Activated CD4-positive, CD25-positive, alpha-beta regulatory T cell treated with anti-CD3 and anti-CD28 coated beads, Interleukin-2, amount 50 U/mL, for 24 hours (primary cell): ENCODE data around the gene SLC35C1.
"Not testable (repeated sequence)": the region's sequence is repeated elsewhere in the genome, so short reads cannot be mapped to it uniquely, and the experiment has no call there.

Source experiments
- ATAC-seq, 2 donors: fragments of 150-1000 bp; cut with Tn5 transposase; one replicate each; pipeline ENCODE4 v1.10.0; 2021; ENCODE audit warnings: mild to moderate bottlenecking in 1 of 2, moderate library complexity in 1 of 2

SLC35C1 gene

GRCh38 chr11:45811571-45812290 lies 6.8 kb downstream of the SLC35C1 start:
- ATAC-seq = no peak

DNA sequence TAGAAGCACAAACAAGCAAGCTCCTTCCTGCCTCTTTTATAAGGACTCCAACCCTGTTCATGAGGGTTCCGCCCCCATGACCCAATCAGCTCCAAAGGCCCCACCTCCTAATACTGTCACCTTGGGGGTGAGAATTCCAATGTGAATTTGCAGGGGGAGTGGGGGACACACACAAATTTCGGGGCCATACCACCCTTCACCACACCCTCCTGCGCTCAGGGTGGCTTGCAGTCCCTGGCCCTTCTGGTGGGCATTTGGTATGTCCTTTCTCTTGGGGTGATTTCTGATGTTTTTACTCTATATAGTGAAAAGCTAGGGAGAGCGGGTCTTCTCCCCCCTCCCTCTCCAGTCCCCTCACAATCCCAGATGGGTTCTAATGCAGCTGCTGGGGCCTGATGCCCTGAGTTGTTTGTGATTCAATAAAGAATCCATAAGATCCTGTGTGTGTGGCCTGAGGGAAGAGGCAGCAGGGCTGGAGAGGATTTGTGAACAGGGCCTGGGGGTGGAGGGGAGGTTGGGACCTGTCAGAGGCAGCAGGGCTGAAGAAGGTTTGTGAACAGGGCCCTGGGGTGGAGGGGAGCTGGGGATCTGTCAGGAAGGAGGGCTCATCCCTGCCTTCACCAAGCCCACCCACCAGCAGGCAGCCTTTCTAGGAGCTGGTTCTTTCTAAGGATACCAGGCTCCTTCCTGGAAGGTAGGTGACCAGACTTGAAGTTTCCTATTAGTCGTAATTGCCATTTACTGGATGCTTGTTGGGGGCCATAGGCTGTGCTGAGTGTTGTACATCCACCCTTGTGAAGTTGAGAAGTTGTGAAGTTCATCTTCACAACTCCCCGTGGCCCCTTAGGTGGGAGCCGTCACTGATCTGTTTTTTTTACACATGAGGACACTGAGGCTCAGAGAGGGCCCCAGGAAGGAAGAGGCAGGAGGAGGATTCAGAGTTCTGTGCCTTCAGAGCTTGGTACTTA lies 7.9 kb downstream of the SLC35C1 start:
- ATAC-seq = no peak

DNA sequence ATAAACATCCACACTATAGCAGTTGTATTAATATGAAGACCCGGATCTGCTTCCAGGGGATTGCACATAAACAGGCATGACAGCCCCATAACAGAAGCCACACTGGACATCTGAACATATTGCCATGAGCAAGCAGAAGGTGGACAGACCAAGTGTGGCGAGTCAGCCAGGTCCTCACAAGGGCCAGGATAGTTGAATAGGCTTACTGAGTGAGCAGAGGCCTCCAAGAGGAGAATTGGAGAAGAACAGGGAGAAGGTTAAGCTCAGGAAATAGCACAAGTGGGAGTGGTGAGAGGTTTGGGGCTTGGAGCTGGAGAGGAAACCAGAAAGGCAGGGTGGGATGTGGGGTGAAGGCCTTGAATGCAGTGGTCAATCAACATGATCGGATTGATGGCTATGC lies 10.8 kb downstream of the SLC35C1 start:
- no peak for ATAC-seq

DNA sequence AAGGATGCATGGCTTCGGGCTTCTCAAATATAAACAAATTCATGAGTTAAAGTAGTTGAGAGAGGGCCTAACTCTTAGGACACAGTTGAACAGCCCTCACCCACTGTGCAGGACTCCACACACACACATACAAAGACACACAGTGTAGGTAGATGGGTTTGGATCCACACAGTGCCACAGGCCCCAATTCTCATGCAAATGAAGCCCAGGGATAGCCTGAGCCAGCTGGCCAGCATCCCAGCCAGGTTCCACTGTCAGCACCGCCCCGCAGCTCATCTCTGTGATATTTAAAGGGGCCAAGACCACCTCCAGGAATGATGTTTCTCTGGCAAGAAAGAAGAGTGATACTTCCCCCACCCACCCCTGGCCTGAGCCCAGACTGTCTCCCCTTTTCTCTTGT lies 11.7 kb downstream of the SLC35C1 start:
- no peak for ATAC-seq

DNA sequence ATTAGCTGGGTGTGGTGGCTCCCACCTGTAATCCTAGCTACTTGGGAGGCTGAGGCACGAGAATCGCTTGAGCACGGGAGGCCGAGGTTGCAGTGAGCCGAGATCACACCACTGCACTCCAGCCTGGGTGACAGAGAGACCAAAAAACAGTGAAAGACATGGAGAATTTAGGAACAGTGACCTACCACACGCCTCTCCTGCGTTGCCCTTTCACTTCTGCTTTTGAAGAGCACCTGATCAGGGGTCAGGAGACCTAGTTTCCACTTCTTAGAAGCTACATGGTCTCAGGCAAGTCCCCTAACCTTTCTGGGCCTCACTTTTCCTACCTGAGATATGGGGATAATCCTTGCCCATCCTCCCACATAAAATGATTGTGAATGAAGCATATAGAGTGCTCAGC lies 12.2 kb downstream of the SLC35C1 start:
- ATAC-seq = no peak

DNA sequence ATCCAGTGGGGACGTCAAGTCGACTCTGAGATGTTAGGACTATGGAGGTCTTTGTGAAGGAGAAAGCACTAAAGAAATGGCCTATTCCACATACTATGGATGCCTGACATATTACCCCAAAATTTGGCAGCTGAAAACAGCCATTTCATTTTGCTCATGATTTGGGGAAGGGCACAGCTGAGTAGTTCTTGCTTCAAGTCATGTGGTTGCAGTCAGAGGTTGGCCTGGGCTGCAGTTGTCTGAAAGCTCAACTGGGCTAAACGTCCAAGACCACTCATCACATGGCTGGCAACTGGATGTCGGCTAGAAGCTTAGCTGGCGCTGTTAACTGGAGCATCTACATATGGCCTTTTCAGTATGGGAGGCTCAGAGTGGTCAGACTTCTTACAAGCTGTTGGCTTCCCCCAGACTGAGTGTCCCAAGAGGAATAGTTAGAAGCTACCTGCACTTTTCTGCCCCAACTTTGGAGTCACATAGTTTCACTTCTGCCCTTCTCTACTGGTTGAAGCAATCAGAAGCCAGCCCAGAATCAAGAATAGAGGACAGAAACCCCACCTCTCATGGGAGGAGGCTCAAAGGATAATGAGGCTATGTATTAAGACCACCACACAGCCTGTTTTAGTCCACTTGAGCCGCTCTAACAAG lies 14.1 kb downstream of the SLC35C1 start:
- no peak for ATAC-seq

DNA sequence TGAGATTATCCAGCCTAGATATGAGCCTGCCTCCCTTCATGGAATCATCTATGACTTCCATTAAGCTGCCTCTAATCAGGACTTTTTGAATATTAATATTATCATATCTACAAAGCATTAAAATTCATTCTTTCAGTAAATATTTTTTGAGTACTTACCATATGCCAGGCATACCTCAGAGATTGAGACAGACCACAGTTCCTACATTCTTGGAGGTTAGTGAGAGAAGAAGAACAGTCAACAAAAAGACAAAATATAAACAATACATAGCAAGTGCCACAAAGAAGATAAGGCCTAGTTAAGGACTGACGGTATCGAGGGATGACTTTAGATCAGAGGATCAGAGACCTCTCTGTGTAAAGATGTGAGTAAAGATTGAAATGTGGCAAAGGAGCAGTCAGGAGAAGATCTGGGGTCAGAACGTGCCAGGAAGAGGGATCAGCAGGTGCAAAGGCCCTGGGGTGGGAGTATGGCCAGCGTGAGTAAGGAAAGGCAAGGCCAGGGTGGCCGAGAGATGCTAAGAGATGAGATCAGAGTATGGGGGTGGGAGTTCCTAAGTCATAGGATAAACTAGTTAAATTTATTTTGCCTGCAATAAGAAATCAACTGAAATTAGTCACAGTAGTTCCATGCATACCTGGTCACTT lies 15.4 kb downstream of the SLC35C1 start:
- no peak for ATAC-seq

DNA sequence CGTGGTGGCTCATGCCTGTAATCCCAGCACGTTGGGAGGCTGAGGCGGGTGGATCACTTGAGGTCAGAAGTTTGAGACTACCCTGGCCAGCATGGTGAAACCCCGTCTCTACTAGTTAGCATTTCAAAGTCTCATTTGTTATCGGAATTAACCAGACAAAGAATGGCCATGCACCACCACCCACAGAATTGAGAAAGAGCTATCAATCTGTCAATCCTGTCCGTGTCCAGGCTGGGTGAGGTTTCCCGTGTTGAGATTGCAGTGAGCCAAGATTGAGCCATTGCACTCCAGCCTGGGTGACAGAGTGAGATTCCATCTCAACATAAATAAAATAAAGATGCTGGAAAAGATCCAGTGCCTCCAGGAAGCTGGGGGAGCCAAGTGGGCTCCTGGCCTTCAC lies 21.5 kb downstream of the SLC35C1 start:
- not testable (repeated sequence) for ATAC-seq

- no peak for ATAC-seq
Measured at GRCh38 chr11:45827123-45827522, 22.2 kb downstream of the SLC35C1 start.

DNA sequence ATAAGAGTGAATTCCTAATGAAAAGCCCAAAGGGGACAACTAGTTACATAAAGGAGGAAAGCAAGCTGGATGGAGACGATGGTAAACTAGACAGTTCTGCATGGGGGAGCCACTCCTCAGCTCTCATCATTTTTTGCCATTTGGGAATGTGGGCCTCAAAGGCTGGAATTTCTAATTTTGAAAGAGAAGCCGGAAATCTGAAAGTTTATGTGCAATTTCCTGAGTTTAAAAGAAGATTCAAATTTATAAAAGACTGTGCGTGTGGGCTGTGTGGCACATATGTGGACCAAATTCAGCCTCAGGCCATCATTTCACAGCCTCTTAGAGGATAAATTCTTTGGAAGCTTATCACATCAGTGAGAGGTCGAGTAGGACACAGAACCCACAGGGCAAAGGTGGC lies 24.0 kb downstream of the SLC35C1 start:
- ATAC-seq = no peak

DNA sequence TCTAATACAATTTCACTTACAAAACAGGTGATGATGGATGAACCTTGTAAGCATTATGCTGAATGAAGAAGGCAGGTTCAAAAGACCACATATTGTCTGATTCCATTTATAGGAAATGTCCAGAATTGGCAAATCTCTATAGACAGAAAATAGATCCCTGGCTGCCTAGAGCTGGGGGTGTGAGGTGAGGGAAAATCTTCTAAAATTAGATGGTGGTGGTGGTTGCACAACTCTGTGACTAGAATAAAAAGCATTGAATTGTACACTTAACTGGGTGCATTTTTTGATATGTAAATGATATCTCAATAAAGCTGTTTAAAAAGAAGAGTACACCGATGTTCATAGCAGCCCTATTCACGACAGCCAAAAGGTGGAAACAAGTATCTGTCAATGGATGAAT lies 25.6 kb downstream of the SLC35C1 start:
- ATAC-seq = no peak

DNA sequence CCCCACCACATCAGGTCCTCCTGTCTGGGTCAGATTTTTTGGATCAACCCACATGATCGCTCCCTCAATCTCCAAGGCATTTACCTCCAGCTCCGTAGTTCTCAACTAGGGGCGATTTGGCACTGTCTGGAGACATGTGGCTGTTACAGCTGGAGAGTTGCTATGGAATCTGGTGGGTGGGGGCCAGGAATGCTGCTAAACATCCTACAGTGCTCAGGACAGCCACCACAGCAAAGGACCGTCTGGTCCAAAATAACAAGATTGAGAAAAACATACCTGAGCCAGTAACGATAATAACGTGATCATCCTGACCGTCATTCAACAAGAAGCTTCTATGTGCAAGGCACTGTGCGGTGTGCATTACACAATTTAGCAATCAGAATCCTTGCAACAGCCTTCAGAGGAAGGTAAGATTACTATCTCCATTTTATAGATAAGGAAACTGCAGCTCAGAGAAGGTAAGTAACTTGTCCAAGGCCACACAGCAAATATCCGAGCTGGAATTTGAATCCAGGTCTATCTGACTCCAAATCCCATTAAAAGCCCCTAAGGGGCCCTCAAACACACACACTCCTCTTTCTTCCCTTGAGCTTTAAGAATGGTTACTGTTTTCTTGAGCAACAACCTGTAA lies 28.0 kb downstream of the SLC35C1 start:
- no peak for ATAC-seq

- ATAC-seq = no peak
Measured at GRCh38 chr11:45833761-45834160, 28.8 kb downstream of the SLC35C1 start.

DNA sequence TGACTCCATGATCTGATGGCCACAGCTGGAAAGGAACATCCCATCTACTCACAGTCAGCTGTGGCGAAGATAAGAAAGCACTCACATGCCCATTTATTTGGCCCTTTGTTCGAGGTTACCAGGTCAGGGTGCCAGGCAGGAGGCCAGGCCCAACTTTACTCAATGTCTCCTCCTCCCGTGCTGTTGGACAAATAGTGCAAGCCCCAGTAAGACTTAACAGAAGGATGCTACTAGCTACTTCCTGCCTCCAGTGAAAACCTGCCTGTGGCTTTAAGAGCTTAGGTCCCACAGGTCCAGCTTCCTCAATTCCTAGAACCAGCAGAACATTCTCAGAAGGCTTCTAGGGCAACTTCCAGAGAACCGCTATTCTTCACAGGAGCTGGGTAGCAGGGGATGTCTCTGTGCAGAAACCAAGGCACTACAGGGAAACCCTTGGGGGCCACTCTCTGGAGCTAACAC lies 29.4 kb downstream of the SLC35C1 start:
- ATAC-seq = peak; percentile 48 to 51

DNA sequence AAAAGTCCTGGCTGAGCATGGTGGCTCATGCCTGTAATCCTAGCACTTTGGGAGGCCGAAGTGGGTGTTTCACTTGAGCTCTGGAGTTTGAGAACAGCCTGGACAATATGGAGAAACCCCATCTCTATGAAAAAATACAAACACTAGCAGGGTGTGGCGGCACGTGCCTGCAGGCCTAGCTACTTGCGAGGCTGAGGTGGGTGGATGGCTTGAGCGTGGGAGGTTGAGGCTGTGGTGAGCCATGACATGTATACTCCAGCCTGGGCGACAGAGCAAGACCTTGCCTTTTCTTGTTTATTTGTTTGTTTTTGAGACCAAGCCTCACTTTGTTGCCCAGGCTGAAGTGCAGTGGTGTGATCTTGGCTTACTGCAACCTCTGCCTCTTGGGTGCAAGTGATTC lies 34.3 kb downstream of the SLC35C1 start:
- ATAC-seq = no peak

- ATAC-seq = not testable (repeated sequence)
Measured at GRCh38 chr11:45840251-45840650, 35.3 kb downstream of the SLC35C1 start.

DNA sequence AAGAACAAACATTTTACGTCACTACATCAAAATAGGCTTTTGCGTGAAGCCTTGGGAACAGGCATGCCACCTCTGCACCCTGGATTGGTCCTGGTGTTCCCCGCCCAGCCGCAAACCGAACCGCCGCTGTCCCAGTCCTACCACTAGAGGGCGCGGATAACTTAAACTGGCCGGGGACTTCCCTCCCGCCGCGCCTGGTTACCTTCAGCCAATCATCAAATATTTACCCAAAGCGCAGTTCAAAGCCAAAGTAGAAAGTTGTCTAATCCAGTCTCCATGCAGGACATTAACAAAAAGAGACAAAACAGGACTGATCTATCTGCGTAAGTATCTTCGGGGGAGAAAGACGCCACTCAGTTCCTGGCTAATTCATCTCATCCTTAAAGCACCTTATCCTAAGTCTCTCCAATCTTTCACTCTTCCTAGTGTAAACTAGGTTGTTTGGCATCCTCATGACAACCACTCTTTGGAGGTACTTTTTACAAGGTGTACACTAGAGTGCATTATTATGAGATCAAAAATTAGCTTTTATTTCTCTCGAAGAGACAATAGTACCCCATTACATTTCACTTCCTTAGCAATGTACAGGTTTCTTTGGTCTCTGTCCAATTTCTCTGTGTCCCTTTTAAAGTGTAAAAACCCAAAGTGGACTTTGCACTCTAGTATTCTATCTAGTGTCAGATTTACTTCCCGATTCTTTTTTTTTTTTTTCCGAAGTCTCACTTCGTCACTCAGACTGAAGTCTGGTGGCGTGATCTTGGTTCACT lies 38.4 kb downstream of the SLC35C1 start:
- peak; percentile 25 to 27 for ATAC-seq

DNA sequence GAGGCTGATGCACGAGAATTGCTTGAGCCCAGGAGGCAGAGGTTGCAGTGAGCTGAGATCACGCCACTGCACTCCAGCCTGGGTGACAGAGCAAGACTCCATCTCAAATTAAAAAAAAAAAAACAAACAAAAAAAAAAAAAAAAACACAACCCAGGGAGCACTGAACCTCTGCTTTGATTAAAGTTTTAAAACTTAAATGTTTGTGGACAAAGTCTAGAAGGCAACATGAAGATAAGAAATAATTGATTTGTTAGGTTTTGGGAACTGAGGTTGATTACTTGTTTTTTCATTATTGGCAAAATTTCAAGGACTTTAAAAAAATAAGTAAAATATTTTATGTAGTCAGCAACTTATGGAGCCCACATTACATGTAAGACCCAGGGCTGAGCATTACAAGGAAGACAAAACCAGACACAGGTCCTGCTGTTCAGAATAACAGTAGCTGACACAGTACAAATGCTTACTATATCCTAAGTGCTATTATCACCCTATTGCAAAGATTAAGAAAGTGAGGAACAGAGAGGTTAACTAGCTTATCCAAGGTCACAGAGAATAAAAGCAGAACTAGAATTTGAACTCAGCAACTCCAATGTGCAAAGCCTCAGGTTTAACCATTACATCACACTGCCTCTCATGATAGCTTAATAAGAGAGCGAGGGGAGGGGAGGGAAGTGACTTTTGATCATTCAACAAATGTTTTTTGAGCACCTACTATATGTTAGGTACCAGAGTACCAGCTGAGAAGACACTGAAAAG lies 40.1 kb downstream of the SLC35C1 start:
- ATAC-seq = no peak

DNA sequence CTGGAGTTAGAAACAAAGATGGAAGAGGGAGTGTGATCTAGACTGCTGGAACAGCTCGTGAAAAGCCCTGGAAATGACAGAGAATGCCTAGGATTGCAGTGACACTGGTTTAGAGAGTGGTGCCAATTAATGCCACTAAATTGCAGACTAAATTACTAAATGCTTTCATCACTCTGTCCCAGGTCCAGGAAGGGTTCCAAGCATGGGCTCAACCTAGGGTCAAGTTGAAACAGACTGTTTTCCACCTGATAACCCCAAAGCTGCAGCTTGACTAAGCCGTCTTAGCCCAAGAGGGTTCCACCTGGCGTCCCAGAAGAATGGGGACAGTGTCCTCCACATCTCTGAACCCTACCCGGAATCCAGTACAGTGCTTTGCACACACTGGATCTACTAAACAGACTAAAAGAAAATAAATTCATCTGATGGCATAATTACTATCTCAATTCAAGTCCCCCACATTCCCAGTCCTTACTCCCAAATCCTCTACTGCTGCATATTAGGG lies 41.3 kb downstream of the SLC35C1 start:
- ATAC-seq = no peak
